GM12878 (cell line): ENCODE data around the gene RNF43. TPM values are rescaled to one million over a fixed set of nuclear protein-coding genes. Genes with fewer than 3 reads are reported as not detected.

Experiments used
- ATAC-seq: fragments of 200-7000 bp; cut with Tn5 transposase; 3 replicates; pipeline ENCODE4 v1.9.1; 2020; ENCODE audit warnings: mild to moderate bottlenecking, moderate library complexity
- BruUV-seq: library from RNA; stranded (reverse); fragments of 400-500 nt; replicated peaks from 2 replicates; lab custom pipeline; 2021; lab: Mats Ljungman, UMichigan
- CTCF ChIA-PET: fragments of 300-600 bp; sonication (Branson Sonifier 250); formaldehyde crosslinking; extraction: SDS; loops from one replicate; lab custom pipeline; 2021; ENCODE audit warnings: inconsistent platforms; lab: Yijun Ruan, JAX
- POLR2A ChIA-PET: fragments of 350-600 bp; formaldehyde crosslinking; extraction: SDS; loops from one replicate; lab custom pipeline; 2021; ENCODE audit warnings: inconsistent platforms; lab: Charles Lee
- RAD21 ChIA-PET: fragments of 300-600 bp; sonication (Branson Sonifier 250); formaldehyde crosslinking; loops from one replicate; lab custom pipeline; 2023; ENCODE audit warnings: antibody characterized with exemption; ENCODE audit not compliant: unreplicated experiment; lab: Charles Lee
- SMC1A ChIA-PET: fragments of 300-600 bp; sonication (Branson Sonifier 250); formaldehyde crosslinking; loops from one replicate; lab custom pipeline; 2023; ENCODE audit not compliant: unreplicated experiment, uncharacterized antibody; lab: Charles Lee
- DNase-seq: peaks from one replicate; pipeline ENCODE4 v3.0.0-alpha.2; 2011; ENCODE audit warnings: low read depth, low spot score
- FAIRE-seq: peaks from 3 replicates; lab custom pipeline; 2011; peaks lifted over from hg19 to GRCh38; lab: Jason Lieb, UNC
- H2AFZ ChIP-seq: 2 replicates; pipeline ENCODE4 v1.6.0; 2011; ENCODE audit warnings: low read depth, low read length, control low read depth; ENCODE audit not compliant: control insufficient read depth
- H3K27ac ChIP-seq: 2 replicates; pipeline ENCODE4 v1.5.1; 2011; ENCODE audit warnings: control low read depth; ENCODE audit not compliant: control insufficient read depth, insufficient read depth
- H3K27me3 ChIP-seq, 2 experiments: replicated peaks in 1 of 2; 2 replicates each; pipeline versions ENCODE4 v1.6.0 to v1.6.1; 2011; ENCODE audit warnings: low read length in 1 of 2; ENCODE audit not compliant: control insufficient read depth in 2 of 2, insufficient read depth in 2 of 2
- H3K36me3 ChIP-seq, 2 experiments: 2 replicates each; pipeline ENCODE4 v1.5.1; 2011; ENCODE audit warnings: low read length in 1 of 2; ENCODE audit not compliant: control insufficient read depth in 2 of 2, insufficient read depth in 2 of 2
- H3K4me1 ChIP-seq: 2 replicates; pipeline ENCODE4 v1.6.1; 2011; ENCODE audit warnings: mild to moderate bottlenecking, low read length, moderate library complexity, mixed read lengths; ENCODE audit not compliant: control insufficient read depth, insufficient read depth
- H3K4me2 ChIP-seq: 2 replicates; pipeline ENCODE4 v1.6.0; 2011; ENCODE audit warnings: control low read depth; ENCODE audit not compliant: control insufficient read depth, insufficient read depth
- H3K4me3 ChIP-seq: fragments of 200-600 bp; sonication (generic); 2 replicates; pipeline ENCODE4 v1.5.1; 2016
- H3K79me2 ChIP-seq: 2 replicates; pipeline ENCODE4 v1.6.0; 2011; ENCODE audit warnings: low read length; ENCODE audit not compliant: control insufficient read depth, insufficient read depth
- H3K9ac ChIP-seq: 2 replicates; pipeline ENCODE4 v1.8.0; 2011; ENCODE audit warnings: low read length, control low read depth, mixed read lengths; ENCODE audit not compliant: control insufficient read depth, insufficient read depth
- H3K9me3 ChIP-seq: replicated peaks from 3 replicates; pipeline ENCODE4 v1.5.1; 2011; ENCODE audit warnings: mild to moderate bottlenecking, low read length; ENCODE audit not compliant: control insufficient read depth, insufficient read depth
- H4K20me1 ChIP-seq: 2 replicates; pipeline ENCODE4 v1.6.0; 2011; ENCODE audit not compliant: control insufficient read depth, insufficient read depth
- SUPT20H ChIP-seq: IDR thresholded peaks from 2 replicates; pipeline ENCODE4 v1.6.1; 2011; ENCODE audit warnings: low read depth, mild to moderate bottlenecking, low read length, moderate library complexity, borderline replicate concordance; ENCODE audit not compliant: control insufficient read depth
- ZNF622 ChIP-seq: fragments of 450-650 bp; IDR thresholded peaks from 2 replicates; pipeline ENCODE4 v1.6.1; 2017; ENCODE audit warnings: mild to moderate bottlenecking, inconsistent platforms
- WGBS: methylation state at CpG from one replicate; pipeline ENCODE4 v1.1.6; 2016; ENCODE audit warnings: low lambda C conversion rate; ENCODE audit not compliant: insufficient replicate concordance, insufficient coverage; ENCODE audit errors: missing lambda C conversion rate; 5-methylcytosine and 5-hydroxymethylcytosine counted together
- in situ Hi-C: fragments of 300-500 bp; cut with MboI; formaldehyde crosslinking; loops from 9 replicates; pipeline ENCODE4 v1.14.3; 2018; ENCODE audit warnings: mixed read lengths
- intact Hi-C: fragments of 100-400 bp; cut with micrococcal nuclease; formaldehyde crosslinking; loops from one replicate; pipeline ENCODE4 v1.14.2; 2022; ENCODE audit not compliant: unreplicated experiment
- polyA plus RNA-seq, 11 experiments: library from polyadenylated mRNA; depleted of rRNA in 4 of 11; unstranded in 6 of 11; stranded (reverse) in 5 of 11; fragments of >200 nt; fragmentation: Nextera tagmentation in 4 of 11; fragmentation: Illumina TruSeq in 1 of 11; extraction: Ambion mirVana in 4 of 11; extraction: Trizol in 1 of 11; gene quantifications; 1 replicate in 1 of 11; 2 replicates in 10 of 11; pipeline versions ENCODE4 v1.2.1 to v1.2.3, GENCODE V29; 2011 to 2016; ENCODE audit warnings: inconsistent platforms in 2 of 11, missing spikeins in 2 of 11, low read depth in 1 of 11
- total RNA-seq, 4 experiments: library from RNA; depleted of rRNA in 3 of 4; stranded (reverse); fragments of >200 nt in 3 of 4; fragmentation: Illumina TruSeq in 1 of 4; extraction: Trizol in 1 of 4; gene quantifications; 2 replicates each; pipeline versions ENCODE4 v1.2.1 to v1.2.3, GENCODE V29; 2013 to 2021
- TF ChIP-seq, protein P1 (sequence below): fragments of 450-650 bp; IDR thresholded peaks from 2 replicates; pipeline ENCODE4 v1.6.1; 2017; ENCODE audit warnings: mild to moderate bottlenecking, low read depth, inconsistent platforms; ENCODE audit not compliant: poor library complexity, severe bottlenecking

RNF43 gene
- total and polyA plus RNA-seq, 10 of the 15 experiments (the other 5 are each of a cell fraction or from before 2014, with no cell fraction given) = 1.2 to 16.7 (median 5.5) TPM

DNA sequence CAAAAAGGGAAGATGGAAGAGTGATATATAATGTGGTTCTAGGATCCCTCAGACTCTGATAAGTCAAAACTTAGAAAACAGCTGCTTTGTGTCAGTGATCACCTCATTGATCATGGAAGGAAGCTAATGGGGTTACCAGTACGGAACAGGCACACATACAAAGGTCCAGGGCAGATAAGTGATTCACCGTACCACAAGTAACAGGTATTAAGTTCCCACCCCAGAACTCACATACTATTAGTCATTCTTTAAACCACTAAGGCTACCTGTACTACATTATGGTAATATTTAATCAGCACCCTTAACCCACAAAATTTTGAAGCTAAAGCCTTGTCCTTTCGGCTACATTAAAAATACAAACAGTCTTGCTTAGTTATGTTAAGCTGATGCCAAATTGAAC, 17.4 kb downstream of the RNF43 start:
- no peaks in the 10 kb centered on the region for H3K36me3 ChIP-seq
- H3K27ac ChIP-seq = no peak overlapping the region
- H3K4me1 ChIP-seq = no peaks in the 10 kb centered on the region
- ChIA-PET SMC1A (interaction anchor here (0.7 to 2.0 kb wide), 9 partner anchors 9 to 56 kb away, joined by 3 to 9 read pairs (median 4); partner anchors contain the start of genes RNF43 and SUPT4H1), POLR2A (interaction anchor here (0.5 to 2.1 kb wide), 3 partner anchors 13 to 63 kb away, joined by 4 to 6 read pairs (median 6); no protein-coding TSS in a partner anchor), RAD21 (interaction anchor here (1.0 to 1.6 kb wide), 2 partner anchors 18 to 56 kb away, joined by 3 to 4 read pairs; partner anchors contain the start of gene RNF43), CTCF (interaction anchor here (0.6 to 1.8 kb wide), 10 partner anchors 10 to 106 kb away, joined by 3 to 5 read pairs (median 3); partner anchors contain the start of gene SUPT4H1)
- ATAC-seq (no peak), FAIRE-seq (no peak), DNase-seq (no peak)
- H3K4me3 ChIP-seq = no peak overlapping the region
- H3K9ac ChIP-seq = no peak overlapping the region
- no peaks in the 10 kb centered on the region; a peak in 1 of 4 replicates for H3K27me3 ChIP-seq
- H2AFZ ChIP-seq = no peak overlapping the region
- no TSS peak for BruUV-seq
- intact Hi-C loops (no loop called here), in situ Hi-C loops (no loop called here)
- WGBS = 69% methylated on average over 3 of the region's 3 CpGs
- no peak overlapping the region for H3K4me2 ChIP-seq
- H4K20me1 ChIP-seq = no peaks in the 10 kb centered on the region
- TF ChIP-seq ZNF622 = no peak
- TF ChIP-seq SUPT20H = no peak
- TF ChIP-seq, protein P1, sequence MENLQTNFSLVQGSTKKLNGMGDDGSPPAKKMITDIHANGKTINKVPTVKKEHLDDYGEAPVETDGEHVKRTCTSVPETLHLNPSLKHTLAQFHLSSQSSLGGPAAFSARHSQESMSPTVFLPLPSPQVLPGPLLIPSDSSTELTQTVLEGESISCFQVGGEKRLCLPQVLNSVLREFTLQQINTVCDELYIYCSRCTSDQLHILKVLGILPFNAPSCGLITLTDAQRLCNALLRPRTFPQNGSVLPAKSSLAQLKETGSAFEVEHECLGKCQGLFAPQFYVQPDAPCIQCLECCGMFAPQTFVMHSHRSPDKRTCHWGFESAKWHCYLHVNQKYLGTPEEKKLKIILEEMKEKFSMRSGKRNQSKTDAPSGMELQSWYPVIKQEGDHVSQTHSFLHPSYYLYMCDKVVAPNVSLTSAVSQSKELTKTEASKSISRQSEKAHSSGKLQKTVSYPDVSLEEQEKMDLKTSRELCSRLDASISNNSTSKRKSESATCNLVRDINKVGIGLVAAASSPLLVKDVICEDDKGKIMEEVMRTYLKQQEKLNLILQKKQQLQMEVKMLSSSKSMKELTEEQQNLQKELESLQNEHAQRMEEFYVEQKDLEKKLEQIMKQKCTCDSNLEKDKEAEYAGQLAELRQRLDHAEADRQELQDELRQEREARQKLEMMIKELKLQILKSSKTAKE = no peak
- H3K9me3 ChIP-seq = no peaks in the 10 kb centered on the region
- H3K79me2 ChIP-seq = peaks cover 10% of the 10 kb centered on the region
